ENCODE results near the gene KRT23. TPM values are rescaled to one million over a fixed set of nuclear protein-coding genes. Genes with fewer than 3 reads are reported as not detected.

KRT23 gene
- total RNA-seq, 1 experiment from 2014 or later, result not detected

DNA sequence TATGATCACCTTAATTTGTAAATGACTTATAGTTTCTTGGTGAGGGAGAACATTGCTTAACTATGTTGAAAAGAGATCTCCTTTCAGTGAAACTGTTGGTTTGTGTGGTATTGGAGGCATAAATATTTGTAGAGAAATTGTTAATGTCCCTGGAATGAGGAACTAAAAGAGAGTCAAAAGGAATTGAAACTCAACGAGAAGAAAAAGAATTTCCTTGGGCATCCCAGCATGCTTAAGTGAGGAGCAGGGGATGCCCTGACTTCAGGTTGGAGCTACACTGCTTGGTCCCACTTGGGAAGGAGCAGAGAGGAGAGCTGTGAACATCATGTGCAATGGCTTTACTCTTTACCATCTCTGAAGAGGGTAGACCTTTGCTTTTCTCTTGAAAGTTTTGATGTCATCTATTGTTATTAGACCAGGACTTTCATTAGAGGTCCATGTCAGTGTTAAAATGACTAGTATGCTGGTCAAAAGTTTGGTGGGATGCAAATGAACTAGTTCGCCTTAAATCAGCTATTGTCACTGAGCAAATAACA, 21.7 kb downstream of the KRT23 start:
- no TSS peak for BruUV-seq (replicated peaks)
- no peaks in the 10 kb centered on the region for H4K20me1 ChIP-seq (ENCODE audit: insufficient read depth)
- TF ChIP-seq, protein P1, sequence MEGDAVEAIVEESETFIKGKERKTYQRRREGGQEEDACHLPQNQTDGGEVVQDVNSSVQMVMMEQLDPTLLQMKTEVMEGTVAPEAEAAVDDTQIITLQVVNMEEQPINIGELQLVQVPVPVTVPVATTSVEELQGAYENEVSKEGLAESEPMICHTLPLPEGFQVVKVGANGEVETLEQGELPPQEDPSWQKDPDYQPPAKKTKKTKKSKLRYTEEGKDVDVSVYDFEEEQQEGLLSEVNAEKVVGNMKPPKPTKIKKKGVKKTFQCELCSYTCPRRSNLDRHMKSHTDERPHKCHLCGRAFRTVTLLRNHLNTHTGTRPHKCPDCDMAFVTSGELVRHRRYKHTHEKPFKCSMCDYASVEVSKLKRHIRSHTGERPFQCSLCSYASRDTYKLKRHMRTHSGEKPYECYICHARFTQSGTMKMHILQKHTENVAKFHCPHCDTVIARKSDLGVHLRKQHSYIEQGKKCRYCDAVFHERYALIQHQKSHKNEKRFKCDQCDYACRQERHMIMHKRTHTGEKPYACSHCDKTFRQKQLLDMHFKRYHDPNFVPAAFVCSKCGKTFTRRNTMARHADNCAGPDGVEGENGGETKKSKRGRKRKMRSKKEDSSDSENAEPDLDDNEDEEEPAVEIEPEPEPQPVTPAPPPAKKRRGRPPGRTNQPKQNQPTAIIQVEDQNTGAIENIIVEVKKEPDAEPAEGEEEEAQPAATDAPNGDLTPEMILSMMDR (conservative IDR thresholded peaks at IDR 0.05), result no peak
- TF ChIP-seq EZH2 (IDR thresholded peaks at IDR 0.05; ENCODE audit: low read depth), result no peak
- no peaks in the 10 kb centered on the region for H3K9me3 ChIP-seq (ENCODE audit: insufficient read depth, low read depth)
- H3K9me2 ChIP-seq (ENCODE audit: insufficient read depth), result no peaks in the 10 kb centered on the region
- intact Hi-C loops (cut with micrococcal nuclease; ENCODE audit: unreplicated experiment), result loop anchor here (1.0 kb wide), 7 partner anchors 43 to 740 kb away; partner anchors contain the start of genes KRTAP2-3 and KRTAP4-6
- H3K27me3 ChIP-seq (ENCODE audit: insufficient read depth, low read depth), result no peaks in the 10 kb centered on the region
- H3F3A ChIP-seq (ENCODE audit: insufficient read depth, low read depth), result peaks cover 35% of the 10 kb centered on the region
- peak overlapping the region; percentile 99 for H3K27ac ChIP-seq
- H3K36me3 ChIP-seq (ENCODE audit: low read depth), result no peaks in the 10 kb centered on the region
- POLR2A ChIA-PET (ENCODE audit: unreplicated experiment), result interaction anchor here (0.6 to 0.7 kb wide), 5 partner anchors 105 to 780 kb away, joined by 3 to 14 read pairs (median 5); partner anchors contain the start of gene KRTAP4-12
- DNase-seq, result peak; percentile 49 to 96
- H3K4me3 ChIP-seq, result no peak overlapping the region
- peak overlapping the region; percentile 65 for H3K4me2 ChIP-seq
- H3K4me1 ChIP-seq (replicated peaks; ENCODE audit: insufficient read depth), result peaks cover 68% of the 10 kb centered on the region
- H2AFZ ChIP-seq, result no peak overlapping the region
- CTCF ChIA-PET, result interaction anchor here (1.0 kb wide), 1 partner anchor 37 kb away, joined by 3 read pairs; no protein-coding TSS in a partner anchor
- H3K79me2 ChIP-seq (ENCODE audit: low read depth), result no peaks in the 10 kb centered on the region

- Histone ChIP-seq H3K27ac (peak overlapping the region; percentile 99), H3K4me3 (no peak overlapping the region), H3K4me1 (replicated peaks; ENCODE audit: insufficient read depth) (peaks cover 74% of the 10 kb centered on the region), H3F3A (ENCODE audit: insufficient read depth, low read depth) (peaks cover 40% of the 10 kb centered on the region), H3K9me3 (ENCODE audit: insufficient read depth, low read depth) (no peaks in the 10 kb centered on the region), H4K20me1 (ENCODE audit: insufficient read depth) (no peaks in the 10 kb centered on the region), H3K4me2 (peak overlapping the region; percentile 65), H3K27me3 (ENCODE audit: insufficient read depth, low read depth) (no peaks in the 10 kb centered on the region), H2AFZ (no peak overlapping the region), H3K36me3 (ENCODE audit: low read depth) (no peaks in the 10 kb centered on the region), H3K9me2 (ENCODE audit: insufficient read depth) (no peaks in the 10 kb centered on the region), H3K79me2 (ENCODE audit: low read depth) (no peaks in the 10 kb centered on the region)
- POLR2A ChIA-PET (ENCODE audit: unreplicated experiment), result interaction anchor here (0.6 to 0.7 kb wide), 3 partner anchors 275 to 781 kb away, joined by 3 to 6 read pairs (median 5); no protein-coding TSS in a partner anchor
- no TSS peak for BruUV-seq (replicated peaks)
- TF ChIP-seq EZH2 (IDR thresholded peaks at IDR 0.05; ENCODE audit: low read depth), result no peak
- TF ChIP-seq, protein P1 (conservative IDR thresholded peaks at IDR 0.05), result no peak
- DNase-seq, result peak in 1 of 2 experiments; percentile 99
- intact Hi-C loops (cut with micrococcal nuclease; ENCODE audit: unreplicated experiment), result loop anchor here (1.0 kb wide), 7 partner anchors 43 to 740 kb away; partner anchors contain the start of genes KRTAP2-3 and KRTAP4-6
- CTCF ChIA-PET, result no interaction called here
These were observed 22.2 kb downstream of the KRT23 start for GRCh38 chr17:40915199-40915661.

DNA sequence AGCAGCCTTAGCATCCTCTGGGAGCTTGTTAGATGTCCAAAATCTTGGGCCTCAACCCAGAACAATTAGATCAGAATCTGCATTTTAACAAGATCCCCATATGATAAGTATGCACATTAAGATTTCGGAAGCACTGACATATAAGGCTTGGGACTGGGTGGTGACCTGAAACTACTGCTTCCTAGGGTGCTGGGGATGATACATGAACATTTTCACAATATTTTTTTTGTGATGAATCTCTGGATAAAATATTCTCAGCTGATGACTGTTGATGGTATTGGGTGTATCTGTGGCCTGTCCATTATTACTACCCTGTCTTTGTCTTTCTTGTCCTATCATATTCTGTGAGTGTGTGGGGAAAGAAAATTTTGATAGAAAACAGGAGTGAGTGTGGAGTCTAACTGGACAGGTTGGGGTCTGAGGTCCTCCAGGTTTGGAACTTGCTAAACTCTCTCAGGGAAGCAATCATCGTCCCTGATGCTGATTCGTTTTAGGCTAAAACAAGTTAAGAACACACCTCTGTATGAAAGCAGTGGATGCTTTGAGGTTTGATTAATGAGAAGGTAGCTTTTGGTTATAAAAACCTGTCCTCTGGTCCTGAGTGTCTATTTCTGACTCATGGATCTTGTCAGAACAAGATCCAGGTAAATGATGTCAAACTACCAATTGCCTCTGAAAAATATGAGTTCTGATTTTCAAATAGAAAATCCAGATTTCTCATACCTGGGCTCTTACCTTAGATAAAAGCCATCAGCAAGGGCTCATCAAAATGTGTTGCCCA, 23.2 kb downstream of the KRT23 start:
- Histone ChIP-seq H3K4me1 (replicated peaks; ENCODE audit: insufficient read depth) (peaks cover 82% of the 10 kb centered on the region), H2AFZ (no peak overlapping the region), H3K9me2 (ENCODE audit: insufficient read depth) (no peaks in the 10 kb centered on the region), H3K4me2 (peak overlapping the region; percentile 54), H3F3A (ENCODE audit: insufficient read depth, low read depth) (peaks cover 48% of the 10 kb centered on the region), H3K27me3 (ENCODE audit: insufficient read depth, low read depth) (no peaks in the 10 kb centered on the region), H3K4me3 (no peak overlapping the region), H3K27ac (peak overlapping the region; percentile 99), H4K20me1 (ENCODE audit: insufficient read depth) (no peaks in the 10 kb centered on the region), H3K36me3 (ENCODE audit: low read depth) (no peaks in the 10 kb centered on the region), H3K79me2 (ENCODE audit: low read depth) (no peaks in the 10 kb centered on the region), H3K9me3 (ENCODE audit: insufficient read depth, low read depth) (no peaks in the 10 kb centered on the region)
- ChIA-PET CTCF (interaction anchor here (0.7 kb wide), 1 partner anchor 50 kb away, joined by 4 read pairs; no protein-coding TSS in a partner anchor), POLR2A (ENCODE audit: unreplicated experiment) (no interaction called here)
- no peak for DNase-seq
- intact Hi-C loops (cut with micrococcal nuclease; ENCODE audit: unreplicated experiment), result no loop called here
- TF ChIP-seq, protein P1 (conservative IDR thresholded peaks at IDR 0.05), result no peak
- TF ChIP-seq EZH2 (IDR thresholded peaks at IDR 0.05; ENCODE audit: low read depth), result no peak
- BruUV-seq (replicated peaks), result TSS peak; percentile 82
